CD4-positive, alpha-beta T cell treated with Interleukin-17A for 1 hour (primary cell): ENCODE measurements around the gene ZNF425.
"Not testable (repeated sequence)": the region's sequence is repeated elsewhere in the genome, so short reads cannot be mapped to it uniquely, and the experiment has no call there.

Source experiments
- DNase-seq: peaks from one replicate; pipeline ENCODE4 v3.0.0-alpha.2; 2020

Gene ZNF425

GRCh38 chr7:149133028-149133710 is 7.0 kb upstream of the ZNF425 start:
- DNase-seq, result no peak

GRCh38 chr7:149130572-149131198 is 4.6 kb upstream of the ZNF425 start:
- no peak for DNase-seq

GRCh38 chr7:149126662-149127266 is 640 bp upstream of the ZNF425 start:
- DNase-seq, result peak; percentile 63

- no peak for DNase-seq
Observed at GRCh38 chr7:149125189-149125862, 798 bp downstream of the ZNF425 start.

GRCh38 chr7:149109969-149110368 is 16.2 kb downstream of the ZNF425 start:
- DNase-seq, result no peak

GRCh38 chr7:149104749-149105148 is 21.4 kb downstream of the ZNF425 start:
- DNase-seq, result no peak

GRCh38 chr7:149104214-149104613 is 21.9 kb downstream of the ZNF425 start:
- no peak for DNase-seq

GRCh38 chr7:149103424-149103823 is 22.7 kb downstream of the ZNF425 start:
- no peak for DNase-seq

- DNase-seq, result no peak
Observed at GRCh38 chr7:149102666-149103065, 23.5 kb downstream of the ZNF425 start.

- no peak for DNase-seq
Observed at GRCh38 chr7:149100821-149101220, 25.3 kb downstream of the ZNF425 start.

GRCh38 chr7:149099058-149099457 is 27.1 kb downstream of the ZNF425 start:
- no peak for DNase-seq

- no peak for DNase-seq
Observed at GRCh38 chr7:149097088-149097487, 29.0 kb downstream of the ZNF425 start.

GRCh38 chr7:149093228-149093627 is 32.9 kb downstream of the ZNF425 start:
- DNase-seq, result no peak

- not testable (repeated sequence) for DNase-seq
Observed at GRCh38 chr7:149092244-149092643, 33.9 kb downstream of the ZNF425 start.

GRCh38 chr7:149090397-149091195 is 35.5 kb downstream of the ZNF425 start, which contains the start of gene ZNF786:
ZNF786 (minus strand) TSS chr7:149090718; CDS start chr7:149090640, 78 bp downstream.
- peak; percentile 91 for DNase-seq

GRCh38 chr7:149087376-149087775 is 38.7 kb downstream of the ZNF425 start:
- DNase-seq, result peak; percentile 5

GRCh38 chr7:149085866-149086265 is 40.3 kb downstream of the ZNF425 start:
- no peak for DNase-seq

- DNase-seq, result no peak
Observed at GRCh38 chr7:149084407-149084806, 41.7 kb downstream of the ZNF425 start.

GRCh38 chr7:149081914-149082313 is 44.2 kb downstream of the ZNF425 start:
- DNase-seq, result no peak

GRCh38 chr7:149077594-149077993 is 48.5 kb downstream of the ZNF425 start:
- no peak for DNase-seq

GRCh38 chr7:149075286-149075685 is 50.8 kb downstream of the ZNF425 start:
- DNase-seq, result no peak

GRCh38 chr7:149074116-149074885 is 51.8 kb downstream of the ZNF425 start:
- no peak for DNase-seq
